NCI-H2029 (cell line): ENCODE measurements around the gene NFYB.
"Not testable (repeated sequence)": the region's sequence is repeated elsewhere in the genome, so short reads cannot be mapped to it uniquely, and the experiment has no call there.

Experiments used
- DNase-seq: peaks from one replicate; lab custom pipeline; 2025; lab: John Stamatoyannopoulos, UW

Gene NFYB

DNA sequence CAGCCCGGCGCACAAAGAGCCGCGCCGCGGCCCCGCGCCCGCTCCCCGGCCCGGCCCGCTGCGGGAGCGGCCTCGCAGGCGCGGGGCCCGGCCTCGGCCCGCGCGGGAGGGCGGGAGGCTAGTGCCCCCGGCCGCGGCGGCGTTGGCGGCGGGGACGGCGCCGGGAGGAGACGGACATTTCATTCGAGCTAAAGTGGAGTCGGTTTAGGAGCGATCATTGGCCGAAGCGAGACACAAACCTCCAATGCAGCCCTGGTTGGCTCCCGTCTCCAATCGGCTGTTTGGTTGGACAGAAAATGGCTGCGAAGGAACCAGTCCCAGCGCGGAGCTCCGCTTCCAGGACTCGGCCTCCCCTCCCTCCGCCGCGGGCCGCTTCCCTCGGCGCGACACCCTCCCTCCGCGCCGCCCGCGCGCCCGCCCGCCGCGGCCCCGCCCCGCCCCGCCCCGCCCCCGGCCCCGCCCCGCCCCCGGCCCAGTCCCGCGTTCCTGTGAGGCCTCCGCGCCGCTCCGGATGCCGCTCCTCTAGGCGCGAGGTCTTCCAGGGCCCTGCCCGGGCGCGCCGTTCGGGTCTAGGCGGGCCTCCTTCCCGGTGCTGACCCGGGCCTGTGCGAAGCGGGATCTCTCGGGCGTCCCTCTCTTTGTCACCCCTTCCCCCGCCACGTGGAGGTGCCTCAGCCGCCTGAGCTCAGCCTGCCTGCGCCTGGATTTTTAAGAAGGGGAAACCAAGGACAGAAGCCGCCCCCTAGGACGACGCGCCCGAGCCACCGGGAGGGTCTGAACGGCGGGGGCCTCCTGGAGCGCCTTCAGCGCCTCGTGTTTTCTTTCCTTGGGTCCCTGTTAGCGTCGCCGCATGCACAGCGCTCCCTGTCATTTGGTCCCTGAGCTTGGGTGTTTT, at the start of gene NFYB:
Gene NFYB, minus strand, starts transcription at position 309 of the 895 bp plus-strand sequence. CDS start 2,757 bp downstream, outside the sequence.
- DNase-seq, result peak; percentile 95

DNA sequence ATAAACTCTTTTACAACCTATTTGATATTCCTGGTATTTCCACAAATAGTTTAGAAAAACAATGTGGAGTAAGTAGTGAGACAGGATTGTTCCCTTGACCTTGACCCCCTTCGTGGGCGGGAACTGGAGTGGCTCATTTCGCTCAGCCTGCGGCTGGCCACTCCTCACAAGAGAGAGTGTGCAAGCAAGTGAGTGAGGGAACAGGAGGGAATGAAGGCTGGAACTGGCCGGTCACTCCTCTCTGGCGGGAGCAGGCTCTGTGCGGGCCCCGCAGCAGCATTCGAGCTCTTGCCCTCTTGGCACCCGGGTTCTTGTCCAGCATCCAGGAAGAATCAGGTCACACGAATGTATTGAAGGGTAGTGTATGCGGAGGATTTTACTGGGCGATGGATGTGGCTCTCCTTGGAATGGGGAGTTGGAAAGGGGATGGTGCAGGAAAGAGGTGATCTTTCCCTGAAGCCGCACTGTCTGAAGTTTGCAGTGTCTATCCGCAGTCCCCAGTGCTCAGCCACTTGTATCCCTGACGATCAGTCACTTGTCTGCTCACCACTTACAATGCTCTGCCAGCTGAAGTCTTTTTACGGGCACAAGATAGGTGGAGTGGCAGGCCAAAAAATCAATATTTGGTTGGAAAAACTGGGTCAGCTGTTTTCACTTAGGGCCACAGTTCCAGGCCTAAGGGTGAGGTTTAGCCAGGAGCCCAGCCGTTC, 49.6 kb upstream of the NFYB start:
- DNase-seq, result no peak

DNA sequence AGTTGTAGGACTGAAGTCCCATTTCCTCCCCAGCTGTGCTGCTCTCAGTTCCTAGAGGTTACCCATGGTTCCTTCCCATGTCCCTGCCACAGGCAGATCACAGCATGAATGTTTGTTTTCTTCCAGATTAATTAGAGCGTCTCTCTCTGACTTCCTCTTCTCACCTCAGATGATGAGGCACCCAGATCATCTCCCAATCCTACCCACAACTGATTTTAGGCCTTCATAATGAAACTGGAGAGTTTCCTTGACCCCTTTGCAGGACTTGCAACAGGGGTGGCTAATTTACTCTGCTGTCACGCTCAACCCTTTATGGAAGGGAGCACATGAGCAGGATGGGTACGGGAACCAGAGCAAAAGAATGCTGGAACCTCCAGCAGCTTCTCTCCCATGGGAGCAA, 45.4 kb upstream of the NFYB start:
- DNase-seq, result no peak

GRCh38 chr12:104182621-104183378, 44.8 kb upstream of the NFYB start:
- no peak for DNase-seq

DNA sequence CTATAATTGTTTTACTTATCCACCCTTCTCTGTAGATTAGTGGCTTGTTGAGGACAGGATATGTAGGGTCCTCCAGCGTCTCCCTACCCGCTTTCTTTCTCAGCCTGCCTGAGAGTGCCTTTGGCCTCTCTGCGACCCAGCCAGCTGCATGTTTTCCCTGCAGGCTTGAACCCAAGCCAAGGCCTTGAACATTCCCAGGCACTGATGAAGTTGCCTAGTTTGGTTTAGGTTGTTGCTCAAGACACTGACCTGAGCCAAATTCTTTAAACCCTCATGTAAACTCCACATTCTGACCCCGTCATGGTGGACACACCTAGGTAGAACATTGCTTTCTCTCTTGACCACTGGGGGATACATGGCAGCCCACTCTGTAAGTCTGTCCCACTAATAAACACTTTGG, 44.1 kb upstream of the NFYB start:
- no peak for DNase-seq

GRCh38 chr12:104181313-104181712, 43.3 kb upstream of the NFYB start:
- DNase-seq, result no peak

GRCh38 chr12:104180374-104180773, 42.4 kb upstream of the NFYB start:
- DNase-seq, result no peak

- DNase-seq, result no peak
These were observed 39.9 kb upstream of the NFYB start for GRCh38 chr12:104177663-104178501.

GRCh38 chr12:104177336-104177662, 39.3 kb upstream of the NFYB start:
- DNase-seq, result no peak

GRCh38 chr12:104175726-104176247, 37.8 kb upstream of the NFYB start:
- no peak for DNase-seq

GRCh38 chr12:104173804-104174203, 35.8 kb upstream of the NFYB start:
- not testable (repeated sequence) for DNase-seq

DNA sequence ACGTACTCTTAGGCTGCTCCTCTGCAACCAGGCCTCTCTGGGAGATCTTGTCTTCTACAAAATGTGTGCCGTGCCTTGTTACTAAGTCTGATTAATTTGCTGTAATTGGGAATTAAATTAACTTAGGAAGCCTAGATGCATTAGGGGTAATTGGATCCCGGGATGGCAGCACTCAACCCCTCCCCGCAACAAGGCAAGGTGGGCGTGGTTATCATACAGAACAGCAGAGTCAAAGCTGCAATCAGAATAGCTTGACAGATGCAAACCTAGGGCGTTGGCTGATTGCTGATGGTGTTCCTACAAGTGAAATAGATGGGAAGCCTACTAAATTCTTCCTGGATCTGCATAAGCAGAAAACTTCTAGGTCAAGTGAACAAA, 34.5 kb upstream of the NFYB start:
- DNase-seq, result no peak

DNA sequence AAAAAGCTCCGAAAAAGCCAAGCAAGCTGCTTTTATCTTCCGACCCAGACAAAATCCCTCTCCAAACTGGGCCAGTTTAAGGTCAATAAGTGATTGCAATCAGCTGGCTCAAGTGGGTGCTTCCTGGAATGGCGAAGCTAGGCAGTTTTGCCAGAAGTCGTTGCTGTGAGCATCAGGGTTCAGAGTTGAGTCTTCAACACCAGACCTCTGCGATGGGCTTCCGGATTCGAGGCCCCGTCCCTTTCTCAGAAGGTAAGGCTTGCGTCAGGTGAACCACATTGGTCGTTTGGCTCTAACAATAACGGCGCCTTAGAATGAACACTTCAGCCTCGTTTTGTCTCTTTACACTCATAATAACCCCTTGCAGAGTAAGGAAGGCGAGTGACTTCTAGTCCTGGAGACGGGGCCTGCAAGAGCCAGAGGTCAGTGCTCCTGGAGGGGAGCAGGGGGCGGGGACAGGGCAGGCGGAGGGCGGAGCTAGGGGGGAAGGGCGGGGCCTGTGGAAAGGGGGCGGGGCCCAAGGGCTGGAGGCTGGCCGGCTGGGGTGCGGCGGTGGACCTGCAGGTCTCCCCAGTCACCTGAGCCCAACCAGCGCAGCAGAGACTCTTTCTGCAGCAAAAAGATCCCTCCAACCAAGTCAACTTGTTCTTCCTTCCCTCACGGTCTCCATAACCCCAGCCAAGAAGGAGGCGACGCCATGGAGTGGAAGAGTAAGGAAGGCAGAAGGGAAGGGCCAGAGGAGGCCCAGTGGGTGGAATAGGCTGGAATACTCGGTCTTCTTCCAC, 34.0 kb upstream of the NFYB start:
- DNase-seq, result no peak

DNA sequence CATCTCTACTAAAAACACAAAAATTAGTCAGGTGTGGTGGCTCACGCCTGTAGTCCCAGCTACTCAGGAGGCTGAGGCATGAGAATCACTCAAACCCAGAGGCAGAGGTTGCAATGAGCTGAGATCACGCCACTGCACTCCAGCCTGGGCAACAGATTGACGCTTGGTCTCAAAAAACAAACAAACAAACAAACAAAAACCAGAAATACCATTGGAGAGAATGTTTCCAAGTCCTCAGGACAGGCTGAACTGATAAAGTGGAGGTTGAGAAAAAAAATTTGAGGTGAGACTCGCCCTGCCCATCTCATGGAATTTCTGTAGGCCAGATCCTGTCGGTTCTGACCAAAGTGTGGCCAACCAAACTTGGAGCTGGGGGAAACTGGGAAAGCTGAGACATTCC, 30.6 kb upstream of the NFYB start:
- no peak for DNase-seq

DNA sequence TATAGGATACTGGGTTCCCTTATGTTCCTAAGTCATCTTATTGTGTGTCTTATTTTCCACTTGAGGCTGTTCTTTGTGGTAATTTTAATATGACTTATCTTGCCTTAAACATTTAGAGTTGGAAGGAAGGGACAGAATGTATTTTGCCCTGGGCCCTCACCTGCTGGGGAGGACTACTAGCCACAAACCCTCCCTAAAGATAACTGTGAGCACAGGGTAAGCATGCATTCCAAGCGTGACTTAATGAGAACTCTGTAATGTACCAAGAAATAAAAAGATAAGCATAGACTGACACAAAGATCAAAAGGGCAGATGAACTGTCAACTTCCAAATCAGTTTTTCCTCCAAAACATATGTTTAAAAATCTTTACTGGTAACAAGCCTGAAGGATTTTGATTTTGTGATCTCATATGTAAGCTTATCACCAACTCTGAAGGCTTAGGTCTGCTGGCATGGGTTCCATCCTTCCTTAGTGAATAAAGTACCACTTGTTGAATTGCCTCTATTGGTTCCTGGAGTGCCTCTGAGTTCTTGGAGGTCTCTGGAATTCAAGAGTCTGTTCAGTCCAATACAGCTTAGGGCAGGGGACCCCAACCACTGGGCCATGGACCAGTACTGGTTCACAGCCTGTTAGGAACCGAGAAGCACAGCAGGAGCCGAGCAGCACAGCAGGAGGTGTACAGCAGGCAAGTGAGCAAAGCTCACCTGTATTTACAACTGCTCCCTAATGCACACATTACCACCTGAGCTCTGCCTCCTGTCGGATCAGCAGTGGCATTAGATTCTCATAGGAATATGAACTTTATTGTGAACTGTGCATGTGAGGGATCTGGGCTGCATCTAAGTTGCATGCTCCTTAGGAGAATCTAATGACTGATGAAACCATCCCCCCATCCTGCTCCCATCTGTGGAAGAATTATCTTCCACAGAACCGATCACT, 29.8 kb upstream of the NFYB start:
- DNase-seq, result no peak

- no peak for DNase-seq
These were observed 28.5 kb upstream of the NFYB start for GRCh38 chr12:104166465-104166864.

- DNase-seq, result no peak
These were observed 27.8 kb upstream of the NFYB start for GRCh38 chr12:104165801-104166200.

GRCh38 chr12:104164634-104165033, 26.6 kb upstream of the NFYB start:
- no peak for DNase-seq

DNA sequence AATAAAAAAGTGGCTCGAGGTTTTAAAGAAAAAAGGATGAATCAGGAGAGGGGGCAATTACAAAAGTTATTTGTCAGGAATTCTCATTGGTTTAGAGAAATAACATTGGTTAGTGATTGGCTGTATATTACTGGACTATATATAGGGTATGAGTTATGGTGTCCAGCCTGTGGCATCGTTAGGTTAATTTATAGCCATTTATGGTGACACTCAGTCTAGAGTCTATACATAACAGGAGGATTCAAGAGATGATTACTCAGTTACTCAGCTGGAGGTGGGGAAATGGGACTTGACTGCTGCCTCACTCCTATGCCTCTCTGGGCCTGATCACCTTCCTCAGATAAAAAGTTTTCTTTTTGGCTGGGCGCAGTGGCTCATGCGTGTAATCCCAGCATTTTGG, 25.6 kb upstream of the NFYB start:
- no peak for DNase-seq

DNA sequence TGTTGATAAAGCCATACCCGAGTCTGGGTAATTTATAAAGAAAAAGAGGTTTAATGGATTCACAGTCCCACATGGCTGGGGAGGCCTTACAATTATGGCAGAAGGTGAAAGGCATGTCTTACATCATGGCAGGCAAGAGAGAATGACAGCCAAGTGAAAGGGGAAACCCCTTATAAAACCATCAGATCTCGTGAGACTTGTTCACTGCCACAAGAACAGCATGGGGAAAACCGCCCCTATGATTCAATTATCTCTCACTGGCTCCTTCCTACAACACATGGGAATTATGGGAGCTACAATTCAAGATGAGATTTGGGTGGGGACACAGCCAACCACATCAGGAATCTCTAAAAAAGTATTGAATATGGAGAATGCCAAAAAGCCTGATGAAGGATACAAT, 25.0 kb upstream of the NFYB start:
- DNase-seq, result not testable (repeated sequence)
